A673 (cell line): ENCODE measurements around the gene CCDC61. TPM values are rescaled to one million over a fixed set of nuclear protein-coding genes. Genes with fewer than 3 reads are reported as not detected.

ENCODE experiments used
- BruUV-seq: library from RNA; stranded (reverse); fragments of 400-500 nt; replicated peaks from 2 replicates; lab custom pipeline; 2021; lab: Mats Ljungman, UMichigan
- CTCF ChIA-PET: fragments of 300-600 bp; sonication (Branson Sonifier 250); formaldehyde crosslinking; loops from one replicate; lab custom pipeline; 2022; ENCODE audit warnings: antibody characterized with exemption; lab: Charles Lee
- POLR2A ChIA-PET: fragments of 300-600 bp; sonication (Branson Sonifier 250); formaldehyde crosslinking; loops from one replicate; lab custom pipeline; 2022; ENCODE audit warnings: antibody characterized with exemption; ENCODE audit not compliant: low non-redundant PET; lab: Charles Lee
- DNase-seq: peaks from one replicate; pipeline ENCODE4 v3.0.0-alpha.2; 2015; ENCODE audit warnings: low spot score
- H3K27ac ChIP-seq: fragments of 200-600 bp; sonication (generic); 2 replicates; pipeline ENCODE4 v1.5.1; 2016; ENCODE audit warnings: mixed run types, low read depth, mild to moderate bottlenecking, mixed read lengths, antibody characterized with exemption, low read length; ENCODE audit not compliant: poor library complexity, severe bottlenecking
- H3K27me3 ChIP-seq: fragments of 200-600 bp; sonication (generic); replicated peaks from 2 replicates; pipeline ENCODE4 v1.6.1; 2017; ENCODE audit warnings: mixed run types, low read depth, mild to moderate bottlenecking, mixed read lengths, antibody characterized with exemption, low read length; ENCODE audit not compliant: insufficient read depth, poor library complexity
- H3K36me3 ChIP-seq: fragments of 200-600 bp; sonication (generic); 2 replicates; pipeline ENCODE4 v1.6.1; 2016; ENCODE audit warnings: mixed run types, mild to moderate bottlenecking, mixed read lengths, antibody characterized with exemption, low read length; ENCODE audit not compliant: insufficient read depth, poor library complexity, severe bottlenecking
- H3K4me1 ChIP-seq: fragments of 200-600 bp; sonication (generic); 2 replicates; pipeline ENCODE4 v1.6.1; 2017; ENCODE audit warnings: mixed run types, mild to moderate bottlenecking, mixed read lengths, antibody characterized with exemption, low read length; ENCODE audit not compliant: insufficient read depth, poor library complexity, severe bottlenecking
- H3K4me3 ChIP-seq: fragments of 200-600 bp; sonication (generic); 2 replicates; pipeline ENCODE4 v1.5.1; 2016; ENCODE audit warnings: low read depth, mixed run types, mild to moderate bottlenecking, mixed read lengths, low read length; ENCODE audit not compliant: poor library complexity, severe bottlenecking
- H3K9me3 ChIP-seq: fragments of 200-600 bp; sonication (generic); 2 replicates; pipeline ENCODE4 v1.6.1; 2016; ENCODE audit warnings: mixed run types, low read depth, mild to moderate bottlenecking, mixed read lengths, antibody characterized with exemption, low read length; ENCODE audit not compliant: poor library complexity, severe bottlenecking
- CTCF ChIP-seq: fragments of 300-800, 200-600 bp; sonication (generic); conservative IDR thresholded peaks from 2 replicates; pipeline ENCODE4 v1.5.1; 2017; ENCODE audit warnings: low read depth, mild to moderate bottlenecking, antibody characterized with exemption, low read length, moderate library complexity, mixed read lengths
- EZH2 ChIP-seq: fragments of 200-600 bp; sonication (generic); IDR thresholded peaks from 2 replicates; pipeline ENCODE4 v1.6.1; 2017; ENCODE audit warnings: borderline replicate concordance, low read depth, mild to moderate bottlenecking, mixed read lengths, antibody characterized with exemption, low read length; ENCODE audit not compliant: poor library complexity, severe bottlenecking
- intact Hi-C: fragments of 100-400 bp; cut with micrococcal nuclease; formaldehyde crosslinking; loops from one replicate; pipeline ENCODE4 v1.10.0; 2022; ENCODE audit not compliant: unreplicated experiment
- total RNA-seq: library from RNA; stranded (reverse); gene quantifications from 2 replicates; pipeline ENCODE4 v1.2.3, GENCODE V29; 2021

CCDC61 gene
- total RNA-seq, 1 experiment from 2014 or later, result 16.5 TPM

GRCh38 chr19:45994456-45994997 lies 740 bp upstream of the CCDC61 start:
- Histone ChIP-seq H3K4me1 (peaks cover 6% of the 10 kb centered on the region), H3K9me3 (no peaks in the 10 kb centered on the region), H3K36me3 (no peaks in the 10 kb centered on the region), H3K27ac (no peak overlapping the region), H3K27me3 (no peaks in the 10 kb centered on the region), H3K4me3 (peak overlapping the region; percentile 91)
- no TSS peak for BruUV-seq
- POLR2A ChIA-PET, result no interaction called here
- CTCF ChIA-PET, result interaction anchor here (1.4 kb wide), 1 partner anchor 83 kb away, joined by 5 read pairs; no protein-coding TSS in a partner anchor
- no peak for DNase-seq
- intact Hi-C loops, result no loop called here
- no peak for TF ChIP-seq EZH2
- TF ChIP-seq CTCF, result no peak

GRCh38 chr19:45995715-45996385 lies 583 bp downstream of the CCDC61 start:
- TF ChIP-seq EZH2 (no peak), CTCF (no peak)
- Histone ChIP-seq H3K4me3 (peak overlapping the region; percentile 91), H3K4me1 (peaks cover 12% of the 10 kb centered on the region), H3K36me3 (no peaks in the 10 kb centered on the region), H3K27me3 (no peaks in the 10 kb centered on the region), H3K9me3 (no peaks in the 10 kb centered on the region), H3K27ac (peak overlapping the region; percentile 86)
- POLR2A ChIA-PET, result interaction anchor here (0.7 kb wide), 1 partner anchor 10 kb away, joined by 3 read pairs; no protein-coding TSS in a partner anchor
- CTCF ChIA-PET, result interaction anchor here (0.6 to 1.4 kb wide), 3 partner anchors 15 to 1065 kb away, joined by 3 to 6 read pairs (median 5); no protein-coding TSS in a partner anchor
- BruUV-seq, result TSS peak; percentile 84
- intact Hi-C loops, result no loop called here
- DNase-seq, result no peak

- CTCF ChIA-PET, result interaction anchor here (0.5 to 0.6 kb wide), 2 partner anchors 227 to 266 kb away, joined by 4 to 6 read pairs; partner anchors contain the start of gene FBXO46
- POLR2A ChIA-PET, result no interaction called here
These were observed 1.7 kb downstream of the CCDC61 start for GRCh38 chr19:45996933-45997332.

More at GRCh38 chr19:45996933-45997332, 1.7 kb downstream of the CCDC61 start:
- TF ChIP-seq EZH2 (no peak), CTCF (no peak)
- Histone ChIP-seq H3K9me3 (no peaks in the 10 kb centered on the region), H3K4me3 (no peak overlapping the region), H3K4me1 (peaks cover 12% of the 10 kb centered on the region), H3K27ac (no peak overlapping the region), H3K36me3 (no peaks in the 10 kb centered on the region), H3K27me3 (no peaks in the 10 kb centered on the region)
- intact Hi-C loops, result no loop called here
- DNase-seq, result no peak
- no TSS peak for BruUV-seq
